GM23248 (cell line): ENCODE measurements around the gene ATAD5.

Experiments used
- EZH2 ChIP-seq: fragments of 200-600 bp; sonication (generic); IDR thresholded peaks from 2 replicates; pipeline ENCODE4 v1.6.1; 2018; ENCODE audit warnings: antibody characterized with exemption, mild to moderate bottlenecking; ENCODE audit not compliant: insufficient read depth, poor library complexity, severe bottlenecking
- EZH2phosphoT487 ChIP-seq: fragments of 200-600 bp; sonication (generic); IDR thresholded peaks from 2 replicates; pipeline ENCODE4 v1.6.1; 2018; ENCODE audit warnings: antibody characterized with exemption, moderate library complexity, mild to moderate bottlenecking, low read depth; ENCODE audit not compliant: insufficient read depth

DNA sequence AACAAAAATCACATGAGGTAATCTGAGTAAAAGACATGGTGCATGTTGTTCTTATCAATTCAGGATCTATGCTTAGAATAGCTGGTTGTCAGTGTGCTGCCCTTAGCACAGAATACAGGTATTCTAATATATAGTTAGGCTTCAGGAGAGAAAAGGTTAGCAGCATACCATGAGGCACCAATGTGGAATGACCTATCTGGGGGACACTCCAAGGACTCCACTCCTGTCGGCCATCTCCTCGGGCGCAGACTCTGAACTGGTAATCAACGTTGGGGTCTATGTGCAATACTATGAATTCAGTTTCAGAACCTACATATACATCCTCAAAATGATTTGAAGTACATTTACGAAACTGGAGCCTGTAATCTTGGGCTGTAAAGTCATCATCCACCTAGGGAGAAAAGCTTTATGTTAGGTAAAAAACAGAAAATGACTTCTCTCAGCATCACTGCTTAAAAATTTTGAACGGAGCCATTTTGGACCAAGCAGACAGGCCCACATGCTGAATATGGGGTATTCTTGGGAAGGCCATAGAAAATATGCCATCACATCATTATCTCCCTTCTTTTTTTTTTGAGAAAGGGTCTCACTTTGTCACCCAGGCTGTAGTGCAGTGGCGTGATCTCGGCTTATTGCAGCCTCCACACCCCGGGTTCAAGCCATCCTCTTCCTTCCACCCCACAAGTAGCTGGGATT is 38.3 kb upstream of the ATAD5 start:
- no peak for TF ChIP-seq EZH2
- TF ChIP-seq EZH2phosphoT487 = no peak
